Right ventricle myocardium inferior (tissue), 1 donor: ENCODE results near the gene MTHFD1. TPM values are rescaled to one million over a fixed set of nuclear protein-coding genes. Genes with fewer than 3 reads are reported as not detected.

ENCODE experiments used
- ATAC-seq: fragments of 200-7000 bp; cut with Tn5 transposase; one replicate; pipeline ENCODE4 v1.9.1; 2020; ENCODE audit warnings: mild to moderate bottlenecking, moderate library complexity
- DNase-seq: peaks from one replicate; pipeline ENCODE4 v3.0.0; 2021; ENCODE audit errors: missing footprints
- intact Hi-C: fragments of 100-400 bp; cut with DNase I; formaldehyde crosslinking; loops from one replicate; pipeline ENCODE4 v1.11.0; 2022
- total RNA-seq: library from RNA; stranded (reverse); fragmentation: NEBNext Ultra II Directional; extraction: Animal tissue kit (Norgen Biotek cat#: 25700); gene quantifications from one replicate; pipeline ENCODE4 v1.2.1, GENCODE V29; 2021
- donor health status: DM: no; HTN: yes; CAD: no; lungs with severe emphysema.

MTHFD1 gene
- total RNA-seq, 1 donor from 2014 or later: 58.1 TPM

DNA sequence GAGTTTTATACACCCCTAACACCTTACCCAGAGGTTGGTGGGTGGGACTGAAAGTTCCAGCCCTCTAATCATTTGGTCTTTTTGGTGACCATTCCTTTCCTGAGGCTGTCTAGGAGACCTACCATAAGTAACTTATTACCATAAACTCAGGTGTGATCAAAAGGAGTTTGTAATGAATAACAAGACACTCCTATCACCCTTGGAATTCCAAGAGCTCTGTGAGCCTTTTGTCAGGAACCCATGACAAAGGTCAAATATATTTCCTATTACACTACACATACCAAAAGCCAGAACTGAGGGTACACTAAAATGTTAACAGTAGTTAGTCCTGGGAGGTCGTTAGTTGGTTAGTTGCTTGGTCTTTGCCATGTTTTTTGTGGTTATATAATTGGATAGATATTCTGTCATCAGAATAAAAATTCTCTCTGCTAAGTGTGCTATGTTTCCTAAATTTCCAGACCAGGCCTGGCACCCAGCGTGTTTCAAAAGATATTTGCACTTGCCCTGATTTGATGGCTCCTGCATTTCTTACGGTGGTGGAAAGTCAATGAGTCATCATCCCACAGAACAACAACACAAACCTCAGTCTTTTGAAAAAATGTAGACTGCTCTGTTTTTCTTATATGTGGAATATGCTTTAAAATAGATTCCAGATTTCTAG lies 50.2 kb downstream of the MTHFD1 start:
- no peak for ATAC-seq
- intact Hi-C loops: no loop called here

DNA sequence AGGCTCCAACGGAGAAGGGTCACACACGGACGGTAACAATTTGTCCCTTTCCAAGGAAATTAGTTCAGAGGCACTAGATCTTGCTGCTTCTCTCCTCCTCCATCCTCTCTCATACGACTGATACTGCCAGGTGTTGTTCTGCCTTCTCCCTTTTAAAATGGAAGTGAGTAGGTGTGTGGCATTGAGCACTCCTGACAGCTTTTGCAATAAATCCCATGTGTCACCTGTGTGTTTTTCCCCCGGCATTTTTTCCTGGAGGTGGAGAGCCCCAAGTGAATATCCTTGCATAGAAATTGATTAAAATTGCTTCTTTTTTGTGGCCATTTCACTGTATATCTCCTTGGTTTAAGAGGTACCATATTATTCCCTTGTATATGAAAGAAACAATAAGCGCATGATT lies 51.0 kb downstream of the MTHFD1 start:
- ATAC-seq (no peak), DNase-seq (no peak)
- intact Hi-C loops: no loop called here

More for the DNA sequence above, 50.2 kb downstream of the MTHFD1 start:
- no peak for DNase-seq

DNA sequence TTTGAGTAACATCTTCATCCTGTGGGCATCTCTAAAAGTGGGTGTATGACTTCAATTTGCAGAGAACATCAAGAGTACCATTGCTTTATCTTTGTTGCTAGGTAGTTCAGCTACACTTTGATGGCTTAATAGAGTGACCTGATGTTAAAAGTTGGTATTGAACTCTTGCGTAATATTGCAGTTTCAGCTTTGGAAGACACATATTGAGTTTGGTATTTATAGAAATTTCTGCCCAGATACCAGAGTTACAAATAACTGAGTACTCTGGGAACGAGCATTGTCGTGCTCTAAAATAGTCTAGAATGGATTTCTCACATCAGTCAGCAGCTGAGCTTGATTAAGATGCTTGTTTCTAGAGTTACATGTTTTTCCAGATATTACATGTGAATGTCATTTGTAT lies 52.3 kb downstream of the MTHFD1 start:
- ATAC-seq (no peak), DNase-seq (no peak)
- intact Hi-C loops: no loop called here

DNA sequence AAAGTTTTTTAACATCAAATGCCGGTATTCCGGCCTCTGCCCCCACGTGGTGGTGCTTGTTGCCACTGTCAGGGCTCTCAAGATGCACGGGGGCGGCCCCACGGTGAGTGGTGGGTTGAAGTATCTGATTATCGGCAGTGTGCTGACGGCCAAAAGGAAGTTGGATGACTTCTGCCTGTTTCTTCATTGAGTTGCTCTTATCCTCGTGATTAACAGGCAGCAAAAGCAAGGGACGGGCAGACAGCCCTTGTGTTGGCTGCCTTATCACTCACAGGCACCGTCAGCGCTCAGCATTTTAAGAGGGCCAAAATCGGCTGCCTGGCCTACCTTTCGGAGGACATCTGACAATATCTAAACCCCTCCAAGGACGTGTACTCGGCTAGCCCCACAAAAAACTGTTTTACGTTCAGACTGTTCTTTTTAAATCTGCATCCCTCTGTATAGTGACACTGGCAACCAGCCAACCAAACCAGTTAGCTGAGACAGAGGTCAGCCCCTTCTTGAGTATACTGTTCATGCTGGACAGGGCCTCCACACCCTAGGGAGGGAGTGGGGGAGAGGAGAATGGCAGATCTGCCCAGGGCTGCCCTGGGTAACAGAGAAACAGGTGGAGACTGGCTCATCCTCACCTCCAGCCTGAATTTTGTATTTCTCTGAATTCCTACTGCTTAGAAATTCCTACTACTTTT lies 54.3 kb downstream of the MTHFD1 start:
- intact Hi-C loops: no loop called here
- peak; percentile 77 for ATAC-seq
- DNase-seq: no peak

DNA sequence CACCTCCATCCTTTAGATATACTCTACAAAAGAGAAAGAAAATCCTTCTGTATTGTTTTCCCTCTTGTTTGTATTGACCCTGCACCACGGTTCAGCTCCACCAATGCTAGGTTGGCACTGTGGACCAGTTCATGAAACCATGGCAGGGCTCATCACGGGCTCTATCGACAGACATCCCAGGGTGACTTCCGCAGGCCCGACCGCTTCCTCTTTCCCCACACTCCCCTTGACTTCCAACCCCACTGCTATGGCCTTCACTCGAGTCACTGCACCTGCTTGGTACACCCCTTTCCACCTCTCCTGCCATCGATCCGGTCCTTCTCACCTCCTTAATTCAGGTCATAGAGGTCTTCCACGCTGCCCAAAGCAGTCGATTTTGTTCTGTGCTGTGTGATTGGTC lies 56.0 kb downstream of the MTHFD1 start:
- no peak for DNase-seq
- intact Hi-C loops: no loop called here
- ATAC-seq: no peak

DNA sequence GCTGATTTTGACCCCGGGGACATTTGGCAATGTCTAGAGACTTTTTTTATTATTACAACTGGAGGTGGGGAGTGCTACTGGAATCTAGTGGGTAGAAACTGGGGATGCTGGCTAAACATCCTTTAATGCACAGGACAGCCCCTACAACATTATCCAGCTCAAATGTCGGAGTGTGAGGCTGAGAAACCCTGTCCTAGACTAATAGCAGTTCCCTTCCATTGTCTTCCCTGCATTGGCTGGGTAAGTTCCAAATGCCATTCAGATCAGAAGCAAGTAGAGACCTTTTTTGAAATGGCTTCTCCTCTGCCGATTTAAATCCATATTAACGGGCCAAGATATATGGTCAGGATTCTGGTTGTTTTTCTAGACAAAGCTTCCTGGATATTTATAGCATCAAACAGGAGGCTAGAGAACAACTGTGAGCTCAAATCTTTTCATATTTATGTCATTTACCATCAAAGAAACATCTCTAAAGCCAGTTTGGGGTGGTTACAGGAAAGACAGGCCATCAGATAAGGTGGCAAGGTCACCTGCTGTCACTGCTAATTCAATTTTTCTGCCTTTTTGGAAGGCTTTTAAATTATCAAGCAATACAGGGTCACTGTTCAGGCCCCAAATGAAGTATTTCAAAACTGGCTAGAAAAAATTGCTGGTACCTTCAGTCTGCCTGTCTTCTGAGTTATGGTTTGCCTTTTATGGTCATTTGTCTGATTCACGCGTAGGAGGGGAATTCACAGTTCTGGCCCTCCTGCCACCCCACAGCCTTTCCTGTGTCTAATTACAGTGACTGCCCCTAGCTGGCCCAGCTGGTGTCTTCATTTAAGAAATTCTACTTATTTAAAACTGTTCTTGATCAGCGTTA lies 57.1 kb downstream of the MTHFD1 start:
- ATAC-seq (no peak), DNase-seq (no peak)
- intact Hi-C loops: no loop called here

DNA sequence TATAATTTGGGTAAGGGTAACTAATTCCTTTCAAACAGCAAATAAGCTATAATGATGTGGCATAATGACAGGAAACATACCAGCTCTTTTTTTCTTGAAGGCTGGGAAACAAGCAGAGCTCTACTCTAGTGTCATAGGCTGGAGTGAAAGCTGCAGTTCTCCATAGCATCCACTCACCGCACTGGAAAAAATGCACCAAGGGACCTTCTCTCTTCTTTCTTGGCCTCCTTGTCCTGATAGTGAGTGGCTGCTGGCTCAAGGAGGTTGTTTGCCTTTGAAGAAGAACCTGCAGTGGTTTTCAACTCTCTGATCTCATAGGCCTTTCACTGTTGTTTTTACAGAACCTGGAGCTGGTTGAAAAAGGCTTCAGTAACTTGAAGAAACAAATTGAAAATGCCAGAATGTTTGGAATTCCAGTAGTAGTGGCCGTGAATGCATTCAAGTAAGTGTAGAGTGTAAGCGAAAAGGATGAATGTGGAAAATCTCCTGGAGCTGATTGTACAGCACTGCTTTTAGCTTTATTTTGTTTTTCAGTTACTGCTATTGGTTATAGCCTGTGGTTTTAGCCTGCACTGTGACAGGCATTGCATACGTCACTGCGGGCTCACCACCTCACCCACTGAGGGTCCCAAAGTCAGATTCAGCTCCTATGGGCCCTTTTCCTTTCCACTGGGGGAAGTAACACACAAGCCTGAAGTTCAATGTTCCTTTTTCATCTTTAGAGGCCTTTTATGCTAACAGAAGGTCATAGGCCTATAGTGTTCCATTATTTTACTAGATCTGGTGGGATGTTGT lies 59.9 kb downstream of the MTHFD1 start:
- intact Hi-C loops: no loop called here
- ATAC-seq: no peak
- DNase-seq: no peak

DNA sequence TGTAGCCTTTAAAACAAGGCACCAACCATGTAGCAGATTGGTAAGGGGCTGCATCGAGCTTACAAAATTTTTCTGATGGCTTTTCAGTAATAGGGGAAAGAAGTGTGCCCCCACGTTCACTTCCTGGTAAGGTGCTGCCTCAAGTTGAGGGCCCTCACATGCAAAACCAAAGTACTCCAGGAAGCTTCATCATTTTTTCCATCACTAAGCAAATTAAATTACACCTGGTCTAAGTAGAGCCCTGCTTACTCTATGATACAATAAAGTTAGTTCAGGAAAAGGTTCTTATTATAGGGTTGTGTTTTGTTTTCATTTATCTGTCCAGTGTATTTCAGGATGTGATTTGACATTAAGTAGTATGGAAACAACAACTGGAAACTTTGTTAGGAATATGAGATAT lies 62.1 kb downstream of the MTHFD1 start:
- no peak for ATAC-seq
- intact Hi-C loops: no loop called here
- no peak for DNase-seq

DNA sequence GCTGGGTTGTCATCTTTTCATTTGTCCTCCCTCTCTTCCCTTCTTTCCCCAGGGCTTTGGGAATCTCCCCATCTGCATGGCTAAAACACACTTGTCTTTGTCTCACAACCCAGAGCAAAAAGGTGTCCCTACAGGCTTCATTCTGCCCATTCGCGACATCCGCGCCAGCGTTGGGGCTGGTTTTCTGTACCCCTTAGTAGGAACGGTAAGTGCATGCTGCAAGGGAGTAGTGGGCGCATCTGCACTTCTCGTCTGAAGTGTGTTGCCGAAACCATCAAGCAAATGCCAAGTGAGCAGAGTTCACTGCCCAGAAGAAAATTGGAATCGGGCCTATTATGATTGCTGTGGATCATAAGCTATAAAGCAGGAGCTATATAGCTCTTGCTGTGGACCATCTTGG lies 66.5 kb downstream of the MTHFD1 start:
- intact Hi-C loops: no loop called here
- ATAC-seq (no peak), DNase-seq (no peak)

DNA sequence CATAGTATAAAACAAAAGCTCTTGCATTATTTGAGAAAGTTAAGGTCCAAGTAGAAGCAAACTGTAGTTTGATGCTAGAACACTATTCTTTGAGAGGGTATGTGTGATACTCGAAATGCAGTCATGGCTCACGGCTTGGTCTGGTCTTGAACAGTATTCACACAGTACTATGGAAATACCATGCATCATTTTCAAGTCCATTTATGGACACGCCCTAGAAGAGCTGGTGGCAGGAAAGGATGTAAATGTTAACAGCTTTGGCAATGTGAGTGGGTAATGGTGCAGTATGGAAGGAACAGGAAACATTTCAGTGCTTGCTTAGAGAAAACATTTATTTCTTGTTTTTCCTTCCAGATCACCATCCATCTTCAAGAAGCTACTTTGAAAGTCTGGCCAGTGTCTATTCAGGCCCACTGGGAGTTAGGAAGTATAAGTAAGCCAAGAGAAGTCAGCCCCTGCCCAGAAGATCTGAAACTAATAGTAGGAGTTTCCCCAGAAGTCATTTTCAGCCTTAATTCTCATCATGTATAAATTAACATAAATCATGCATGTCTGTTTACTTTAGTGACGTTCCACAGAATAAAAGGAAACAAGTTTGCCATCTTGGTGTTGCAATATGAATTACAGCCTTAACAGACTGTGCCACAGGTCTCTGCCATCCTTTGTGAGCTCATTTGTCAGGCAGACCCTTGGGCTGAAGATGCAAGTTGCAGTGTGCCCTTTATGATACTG lies 71.4 kb downstream of the MTHFD1 start:
- intact Hi-C loops: no loop called here

DNA sequence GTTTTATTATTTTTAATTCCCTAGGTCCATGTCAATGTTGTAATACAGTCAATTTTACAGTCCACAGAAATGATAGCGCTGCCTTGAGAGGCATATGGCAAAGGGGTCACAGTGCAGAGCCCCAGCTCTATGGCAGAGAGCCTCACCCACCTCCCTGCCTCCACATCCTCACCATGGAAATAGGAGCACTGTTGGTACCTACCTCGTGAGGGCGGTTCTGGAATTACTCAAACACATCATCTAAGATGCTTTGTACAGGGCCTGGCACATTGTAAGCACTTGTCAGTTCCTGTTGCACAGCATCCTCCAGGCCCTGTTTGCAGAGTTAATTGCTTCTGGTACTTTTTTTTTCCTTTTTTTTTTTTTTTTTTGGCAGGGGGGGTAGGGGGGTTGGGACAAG lies 73.1 kb downstream of the MTHFD1 start:
- intact Hi-C loops: no loop called here
- no peak for ATAC-seq
- DNase-seq: no peak

More for the DNA sequence above, 71.4 kb downstream of the MTHFD1 start:
- ATAC-seq: no peak
- DNase-seq: no peak

DNA sequence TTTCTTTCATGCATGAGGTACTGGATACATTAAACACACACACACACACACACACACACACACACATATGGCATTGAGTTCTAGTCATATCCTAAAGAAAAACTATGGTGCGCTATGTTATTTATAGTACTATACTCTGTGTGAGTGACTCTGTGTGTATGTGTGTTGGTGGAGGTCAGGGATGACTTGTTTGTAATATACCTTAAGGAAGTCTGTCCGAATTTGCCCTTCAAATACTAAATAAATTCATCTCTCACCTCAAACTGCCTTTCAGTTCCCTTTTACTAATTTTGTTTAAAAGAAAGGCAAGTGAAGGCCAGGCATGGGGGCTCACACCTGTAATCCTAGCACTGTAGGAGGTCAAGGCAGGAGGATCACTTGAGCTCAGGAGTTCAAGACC lies 75.0 kb downstream of the MTHFD1 start:
- ATAC-seq: no peak
- intact Hi-C loops: no loop called here
- no peak for DNase-seq

DNA sequence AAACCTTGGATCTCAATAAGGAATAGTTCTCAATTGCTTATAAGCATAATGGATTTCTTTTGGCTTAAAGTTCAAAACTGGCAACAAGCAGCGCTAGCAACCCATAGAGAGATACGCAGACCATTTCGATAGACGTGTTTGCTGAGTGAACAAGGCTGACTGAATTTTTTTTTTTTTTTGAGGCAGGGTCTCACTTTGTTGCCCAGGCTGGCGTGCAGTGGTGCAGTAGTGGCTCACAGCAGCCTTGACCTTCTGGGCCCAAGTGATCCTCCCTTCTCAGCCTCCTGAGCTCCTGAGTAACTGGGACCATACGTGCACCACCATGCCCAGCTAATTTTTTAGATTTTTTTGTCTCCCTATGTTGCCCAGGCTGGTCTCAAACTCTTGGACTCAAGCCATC lies 75.7 kb downstream of the MTHFD1 start:
- ATAC-seq: no peak

DNA sequence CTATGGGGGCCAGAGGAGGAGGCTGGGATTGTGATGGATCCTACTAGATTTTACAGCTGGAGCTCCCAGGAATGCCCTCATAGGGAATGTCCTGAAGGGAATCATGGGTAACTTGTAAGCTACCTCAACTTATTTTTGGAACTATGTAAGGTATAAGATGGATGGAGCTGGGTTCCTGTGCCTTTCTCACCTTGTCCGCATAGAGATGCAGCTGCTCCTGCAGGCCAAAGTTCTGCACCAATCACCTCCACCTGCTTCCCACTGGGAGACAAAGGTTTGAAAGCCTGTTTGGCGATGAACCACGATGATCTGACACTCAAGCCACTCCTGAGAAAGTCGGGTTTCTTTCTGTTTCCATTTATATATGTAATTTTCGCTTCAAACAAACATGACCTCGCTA lies 76.5 kb downstream of the MTHFD1 start:
- DNase-seq: no peak
- intact Hi-C loops: no loop called here
- no peak for ATAC-seq

More for the DNA sequence above, 75.7 kb downstream of the MTHFD1 start:
- DNase-seq: no peak
- intact Hi-C loops: no loop called here

DNA sequence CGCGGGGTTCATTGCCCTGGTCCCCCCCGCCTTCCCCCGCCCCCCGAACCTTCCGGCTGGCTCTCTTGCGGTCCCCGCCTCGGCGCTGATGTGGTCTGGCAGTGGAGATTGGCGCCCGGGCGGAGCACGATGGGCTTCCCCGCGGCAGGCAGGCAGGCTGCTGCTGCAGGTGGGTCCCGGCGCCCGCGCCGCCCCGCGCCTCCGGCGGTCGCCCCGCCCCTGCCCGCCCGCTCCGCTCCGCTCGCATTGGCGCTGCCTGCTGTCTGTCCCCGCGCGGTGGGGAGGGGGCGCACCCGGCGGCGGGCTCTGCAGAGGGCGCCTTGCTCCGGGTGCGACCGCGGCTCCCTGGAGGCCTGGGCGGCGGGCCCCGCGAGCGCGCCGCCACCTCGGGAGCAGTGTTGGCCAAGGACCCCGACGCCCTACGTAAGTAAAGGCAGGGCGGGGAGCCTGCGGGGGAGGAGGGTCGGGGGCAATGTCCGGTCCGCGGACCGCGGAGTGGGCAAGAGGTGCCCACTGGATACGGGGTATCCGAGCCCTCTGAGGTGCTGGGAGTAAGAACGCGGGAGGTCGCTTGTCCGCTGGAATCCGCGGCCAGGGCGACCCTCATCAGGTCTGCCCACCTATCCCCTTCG lies 77.2 kb downstream of the MTHFD1 start, which contains the start of gene AKAP5:
AKAP5 (plus strand) TSS at position 309 of the 632 bp plus-strand sequence. CDS start 2,896 bp downstream, outside the sequence.
- intact Hi-C loops: no loop called here
- DNase-seq (peak; percentile 77), ATAC-seq (peak; percentile 86)

DNA sequence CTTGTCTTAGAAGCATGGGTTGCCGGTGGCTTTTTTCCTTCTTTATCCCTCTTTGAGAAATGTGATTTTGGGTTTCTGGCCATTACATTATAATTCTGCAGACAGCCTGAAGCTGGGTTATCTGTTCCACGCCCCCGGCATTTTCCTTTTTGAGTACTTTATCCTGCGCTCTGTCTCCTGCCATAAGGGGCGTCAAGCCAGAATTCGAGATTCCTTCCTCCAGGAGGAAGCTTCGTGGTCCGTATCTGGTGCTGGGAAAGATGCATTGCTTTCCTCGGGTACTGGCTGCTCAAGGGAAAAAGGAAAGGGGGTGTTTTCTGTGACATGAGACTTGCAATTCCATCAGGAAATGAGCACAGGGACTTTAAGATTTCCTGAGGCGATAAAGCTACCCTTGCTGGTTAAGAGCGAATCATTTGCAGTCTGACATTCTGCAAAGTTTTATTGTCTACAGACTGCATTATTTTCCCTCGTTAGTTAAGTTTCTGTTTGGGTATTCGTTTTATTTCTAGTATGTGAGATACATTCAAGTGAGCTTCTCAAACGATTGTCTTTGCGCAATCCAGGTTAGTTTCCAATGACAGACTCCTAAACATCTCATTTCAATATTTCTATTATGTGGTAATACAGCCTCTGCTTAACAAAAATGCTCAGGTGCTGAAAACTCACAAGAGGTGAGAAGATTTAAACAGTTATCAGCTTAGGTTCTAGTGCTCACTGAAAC lies 77.8 kb downstream of the MTHFD1 start:
- intact Hi-C loops: no loop called here
- DNase-seq (no peak), ATAC-seq (peak; percentile 55)

DNA sequence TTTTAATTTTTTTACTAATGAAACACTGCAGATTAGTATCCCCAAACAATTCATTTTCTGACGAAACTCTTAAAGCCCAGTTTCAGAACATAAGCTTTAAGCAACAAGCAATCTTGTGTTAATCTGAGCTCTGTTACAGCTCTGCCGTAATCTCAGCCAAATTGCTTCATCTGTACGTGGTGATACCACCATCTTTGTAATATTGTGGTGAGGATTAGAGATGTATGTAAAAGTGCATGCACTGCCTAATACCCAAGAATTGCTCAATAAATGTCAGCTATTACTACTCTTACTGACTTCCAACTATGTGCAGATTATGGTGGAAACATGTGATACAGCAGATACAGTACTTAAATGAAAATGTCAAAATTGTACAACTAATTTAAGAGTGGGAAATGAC lies 78.9 kb downstream of the MTHFD1 start:
- no peak for DNase-seq
- intact Hi-C loops: no loop called here
- ATAC-seq: no peak
